Fibroblast of skin of left biceps (primary cell): Measurements from ENCODE around the gene PLEKHG4B.
A peak's percentile ranks its signal among the peaks of the same experiment; 100 is the strongest.
"Not testable (repeated sequence)": the region's sequence is repeated elsewhere in the genome, so short reads cannot be mapped to it uniquely, and the experiment has no call there.

Experiments used
- DNase-seq, 2 experiments: peaks; one replicate each; pipeline ENCODE4 v3.0.0-alpha.2; 2013; ENCODE audit warnings: low read depth in 2 of 2

PLEKHG4B gene

DNA sequence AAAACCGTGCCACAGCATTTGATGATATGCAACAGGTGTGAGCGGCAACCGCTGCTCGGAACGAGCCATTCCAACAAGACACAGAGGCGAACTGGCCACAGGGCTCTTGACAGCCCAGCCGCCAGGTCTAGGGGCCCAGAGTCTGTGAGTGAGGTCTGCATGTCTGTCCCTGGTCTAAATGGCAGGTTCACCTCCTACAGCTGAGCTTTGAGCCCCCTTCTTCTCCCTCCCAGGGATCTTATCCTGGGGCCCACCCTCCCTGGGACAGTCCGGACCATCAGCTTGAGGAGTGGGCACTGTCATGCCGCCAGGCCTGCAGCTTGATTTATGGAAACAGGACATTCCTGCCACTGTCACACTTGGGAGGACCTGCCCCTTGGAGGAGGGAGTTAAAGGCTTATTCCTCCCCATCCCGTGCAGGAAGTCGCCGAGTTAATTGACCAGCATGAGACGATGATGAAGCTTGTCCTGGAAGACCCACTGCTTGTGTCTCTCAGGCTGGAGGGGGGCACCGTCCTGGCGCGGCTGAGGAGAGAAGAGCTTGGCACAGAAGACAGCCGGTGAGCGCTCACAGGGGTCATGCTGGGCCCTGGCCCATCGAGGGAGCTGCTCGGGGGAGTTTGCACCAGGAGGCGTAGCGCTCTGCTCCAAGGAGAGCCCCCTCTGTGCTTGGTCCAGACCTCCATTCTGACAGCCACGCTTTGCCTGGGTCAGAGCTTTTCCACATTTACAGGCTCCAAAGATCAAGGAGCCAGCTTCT is 63.9 kb downstream of the PLEKHG4B start:
- DNase-seq: no peak

DNA sequence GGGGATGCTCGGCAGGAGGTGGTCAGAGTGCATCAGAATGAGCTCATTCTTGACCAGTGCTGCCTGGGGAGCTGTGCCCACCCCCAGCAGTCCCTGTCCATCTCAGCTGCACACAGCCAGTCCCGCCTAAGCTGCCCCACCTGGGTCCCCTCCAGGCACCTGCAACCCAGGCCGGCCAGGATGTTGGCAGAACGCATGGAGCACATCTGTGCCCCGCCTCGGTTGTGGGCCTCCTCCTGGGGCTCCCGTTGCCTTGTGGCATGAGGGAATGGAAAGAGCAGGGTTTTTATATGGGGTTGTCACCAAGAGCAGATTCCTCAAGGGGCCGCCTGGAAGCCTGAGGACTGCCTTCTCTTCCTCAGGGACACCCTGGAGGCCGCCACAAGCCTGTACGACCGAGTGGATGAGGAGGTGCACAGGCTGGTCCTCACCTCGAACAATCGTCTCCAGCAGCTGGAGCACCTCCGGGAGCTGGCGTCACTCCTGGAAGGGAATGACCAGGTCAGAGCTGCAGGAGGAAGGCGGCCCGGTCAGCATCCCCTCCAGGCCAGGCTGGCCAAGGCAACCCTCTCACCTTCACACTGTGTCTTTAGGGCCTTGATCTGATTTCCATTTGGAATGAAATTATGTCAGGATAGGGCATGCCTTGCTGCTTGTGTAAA is 64.6 kb downstream of the PLEKHG4B start:
- no peak for DNase-seq

DNA sequence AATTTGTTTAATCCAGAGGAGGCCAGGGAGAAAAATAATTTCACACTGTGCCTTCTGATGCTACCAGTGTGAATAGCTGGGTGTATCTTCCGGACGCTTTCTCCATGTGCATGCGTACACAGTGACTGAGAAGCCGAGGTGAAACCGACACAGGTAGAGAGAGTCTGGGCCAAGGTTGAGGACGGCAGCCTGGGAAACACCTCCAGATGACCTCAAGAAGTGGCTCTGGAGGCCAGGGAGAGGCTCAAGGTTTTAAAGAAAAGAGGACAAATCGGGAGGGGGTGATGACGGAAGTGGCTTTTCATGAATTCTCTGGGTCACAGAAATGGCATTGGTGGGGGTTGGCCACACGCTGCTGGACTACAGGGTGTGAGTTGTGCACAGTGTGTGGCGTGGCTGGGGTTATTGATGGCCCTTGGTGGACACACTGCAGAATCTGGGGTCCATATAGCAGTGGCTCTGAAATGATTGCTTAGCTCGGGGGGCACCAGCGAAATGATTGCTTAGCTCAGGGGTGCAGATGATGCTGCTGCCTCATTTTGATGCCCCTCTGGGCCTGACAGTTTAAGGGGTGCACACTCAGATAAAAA is 65.3 kb downstream of the PLEKHG4B start:
- no peak for DNase-seq

DNA sequence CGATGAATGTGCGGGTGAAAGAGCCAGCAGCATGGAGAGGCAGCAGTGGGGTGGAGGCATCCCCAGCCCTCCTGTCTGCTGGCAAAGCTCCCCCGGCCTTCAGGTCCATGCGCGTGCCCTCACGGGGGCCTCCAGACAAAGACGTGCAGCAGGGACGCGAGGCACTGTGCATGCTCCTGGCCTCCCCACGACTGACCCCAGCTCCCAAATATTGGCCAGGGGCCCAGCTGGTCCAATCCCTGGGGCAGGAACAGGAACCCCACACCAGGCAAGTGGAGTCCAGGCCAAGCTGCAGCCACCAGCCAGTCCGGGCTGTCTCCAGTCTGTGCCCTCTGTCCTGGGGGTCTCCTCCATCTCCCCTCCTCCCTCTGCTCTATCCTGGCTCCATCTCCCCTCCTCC is 65.8 kb downstream of the PLEKHG4B start:
- DNase-seq: no peak

DNA sequence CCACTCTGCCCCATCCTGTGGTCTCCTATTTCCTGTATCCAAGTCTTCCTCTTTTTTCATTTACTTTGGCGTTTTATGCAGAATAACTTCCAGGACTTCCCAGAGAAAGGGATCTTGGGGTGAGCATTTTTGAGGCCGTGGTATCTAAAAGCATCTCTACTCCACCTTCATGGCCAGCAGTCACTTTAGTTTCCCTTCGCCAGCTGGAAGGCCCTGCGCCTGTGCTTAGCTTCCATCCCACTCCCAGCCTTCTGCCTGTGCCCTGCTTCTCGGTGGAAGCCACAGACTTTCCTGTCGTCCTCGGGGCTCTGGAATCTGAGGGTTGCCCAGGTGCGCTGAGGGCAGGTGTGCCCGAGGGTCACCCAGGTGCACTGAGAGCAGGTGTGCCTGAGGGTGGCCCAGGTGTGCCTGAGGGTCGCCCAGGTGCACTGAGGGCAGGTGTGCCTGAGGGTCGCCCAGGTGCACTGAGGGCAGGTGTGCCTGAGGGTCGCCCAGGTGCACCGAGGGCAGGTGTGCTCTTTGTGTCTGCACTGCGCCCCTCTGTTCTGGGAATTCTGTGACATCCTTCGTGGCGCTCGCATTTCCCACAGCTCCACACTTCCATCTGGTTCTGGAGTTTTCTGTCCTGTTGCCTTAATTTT is 67.0 kb downstream of the PLEKHG4B start:
- DNase-seq: no peak

DNA sequence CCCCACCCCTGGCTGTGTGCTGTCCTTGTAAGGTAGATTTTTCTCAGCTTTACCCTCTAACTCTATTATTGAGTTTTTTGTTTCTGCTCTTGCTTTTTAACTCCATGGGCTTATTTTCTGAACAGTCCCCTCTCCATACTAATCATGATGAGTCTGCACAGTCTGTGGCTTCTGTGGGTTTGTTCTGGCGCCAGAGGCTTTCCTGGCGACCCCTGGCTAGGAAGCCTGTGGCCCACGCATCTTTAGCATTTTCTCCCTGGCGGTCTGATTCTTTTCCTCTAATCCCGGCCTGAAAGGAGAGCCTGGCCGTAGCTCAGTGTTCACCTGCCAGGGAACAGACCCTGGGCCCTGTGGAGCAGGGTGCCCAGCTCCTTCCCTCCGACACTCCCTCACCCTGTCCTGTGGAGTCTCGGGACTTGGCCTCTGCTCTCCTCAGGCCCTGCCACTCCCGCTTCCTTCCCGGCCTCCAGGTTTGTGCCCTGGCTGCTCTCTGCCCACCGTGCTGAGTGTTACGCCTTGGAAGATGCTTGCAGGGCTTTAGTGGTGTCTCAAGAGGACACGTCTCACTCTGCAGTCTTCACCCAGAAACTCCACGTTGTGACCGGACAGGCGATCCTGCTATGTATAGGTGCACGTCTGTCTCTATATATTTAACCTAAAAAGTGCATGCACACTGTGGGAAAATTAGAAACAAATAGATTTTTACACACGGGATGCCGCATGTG is 67.6 kb downstream of the PLEKHG4B start:
- peak; percentile 58 to 62 for DNase-seq

DNA sequence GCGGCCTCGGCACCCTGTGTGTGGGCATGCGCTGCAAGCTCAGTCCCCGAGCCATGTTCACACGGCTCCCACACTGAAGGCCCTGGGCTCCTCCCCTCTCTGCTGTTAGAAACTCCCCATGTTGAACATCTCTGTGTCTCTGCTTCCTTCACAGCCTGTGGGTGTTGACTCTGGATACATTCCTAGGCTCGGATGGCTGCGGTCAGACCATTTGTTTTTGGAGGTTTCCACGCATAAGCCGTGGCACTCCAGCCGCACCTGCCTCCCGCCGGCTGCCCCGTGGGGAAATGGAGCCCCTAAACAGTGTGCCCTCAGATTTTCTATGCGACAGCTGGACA is 68.2 kb downstream of the PLEKHG4B start:
- DNase-seq: no peak

DNA sequence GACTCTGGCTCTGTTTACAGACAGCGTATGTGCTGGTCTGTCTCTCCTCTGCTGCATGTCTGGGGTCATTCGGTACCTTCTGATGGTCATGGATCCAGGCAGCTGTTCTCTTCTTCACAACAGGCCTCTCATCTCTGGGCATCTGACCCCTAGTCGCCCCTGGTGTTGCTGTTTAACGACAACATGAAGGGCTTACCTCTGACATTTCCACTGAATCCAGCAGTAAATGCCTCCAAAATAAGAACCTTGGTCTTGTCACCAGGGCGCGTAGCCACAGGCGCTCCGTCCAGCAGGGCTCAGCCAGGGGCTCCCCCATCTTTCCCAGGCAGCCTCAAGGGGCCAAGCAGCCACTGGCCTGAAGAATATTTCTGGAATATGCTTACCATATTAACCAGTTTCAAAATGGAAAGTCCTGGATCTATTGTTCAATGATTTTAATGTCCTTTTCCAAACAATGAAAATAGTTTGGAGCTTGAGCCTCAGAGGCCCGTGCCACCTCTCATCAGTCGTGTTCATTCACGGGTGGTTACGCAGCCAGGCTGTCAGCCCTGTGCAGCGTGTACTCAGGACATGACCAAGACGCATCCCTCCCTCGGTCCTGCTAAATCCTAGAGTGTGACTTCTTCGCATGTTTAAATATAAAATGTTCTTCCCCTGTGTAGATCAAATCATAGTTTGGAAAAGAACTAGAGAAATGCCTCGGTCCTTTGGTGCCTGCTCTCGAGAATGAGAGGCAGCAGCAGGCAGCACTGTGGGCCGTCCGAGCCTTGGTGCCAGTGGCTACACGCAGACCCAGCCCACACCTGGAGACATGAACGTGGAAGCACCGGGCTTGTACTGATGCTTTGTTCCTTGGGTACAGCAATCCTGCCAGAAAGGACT is 69.2 kb downstream of the PLEKHG4B start:
- DNase-seq: no peak

DNA sequence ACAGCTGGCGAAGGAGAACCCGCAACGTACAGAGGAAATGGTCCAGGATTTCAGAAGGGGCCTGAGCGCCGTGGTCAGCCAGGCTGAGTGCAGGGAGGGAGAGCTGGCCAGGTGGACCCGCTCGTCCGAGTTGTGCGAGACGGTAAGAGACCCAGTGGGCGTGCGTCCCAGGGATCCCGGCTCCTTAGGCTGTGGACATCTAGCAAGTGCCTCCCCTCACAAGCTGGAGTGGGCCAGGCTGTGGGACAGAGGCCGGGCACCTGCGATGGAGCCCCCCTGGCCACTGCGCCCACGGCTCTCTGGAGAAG is 69.8 kb downstream of the PLEKHG4B start:
- DNase-seq: no peak

DNA sequence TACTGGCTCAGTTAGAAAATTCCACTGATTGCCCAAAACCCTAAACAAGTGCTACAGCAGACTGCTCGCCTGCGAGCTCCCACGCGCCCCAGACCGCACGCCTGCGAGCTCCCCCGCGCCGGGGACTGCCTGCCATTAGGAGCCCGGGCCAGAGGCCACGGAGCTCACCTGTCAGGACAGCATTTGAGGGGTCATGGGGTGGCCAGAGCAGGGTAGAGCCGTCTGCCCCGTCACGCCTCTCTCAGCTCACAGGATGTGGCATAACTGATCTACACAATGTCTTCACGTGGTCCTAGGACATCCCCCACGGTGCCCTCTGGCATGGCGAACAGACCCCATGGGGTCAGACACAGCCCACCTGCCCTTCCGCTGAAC is 70.2 kb downstream of the PLEKHG4B start:
- no peak for DNase-seq

DNA sequence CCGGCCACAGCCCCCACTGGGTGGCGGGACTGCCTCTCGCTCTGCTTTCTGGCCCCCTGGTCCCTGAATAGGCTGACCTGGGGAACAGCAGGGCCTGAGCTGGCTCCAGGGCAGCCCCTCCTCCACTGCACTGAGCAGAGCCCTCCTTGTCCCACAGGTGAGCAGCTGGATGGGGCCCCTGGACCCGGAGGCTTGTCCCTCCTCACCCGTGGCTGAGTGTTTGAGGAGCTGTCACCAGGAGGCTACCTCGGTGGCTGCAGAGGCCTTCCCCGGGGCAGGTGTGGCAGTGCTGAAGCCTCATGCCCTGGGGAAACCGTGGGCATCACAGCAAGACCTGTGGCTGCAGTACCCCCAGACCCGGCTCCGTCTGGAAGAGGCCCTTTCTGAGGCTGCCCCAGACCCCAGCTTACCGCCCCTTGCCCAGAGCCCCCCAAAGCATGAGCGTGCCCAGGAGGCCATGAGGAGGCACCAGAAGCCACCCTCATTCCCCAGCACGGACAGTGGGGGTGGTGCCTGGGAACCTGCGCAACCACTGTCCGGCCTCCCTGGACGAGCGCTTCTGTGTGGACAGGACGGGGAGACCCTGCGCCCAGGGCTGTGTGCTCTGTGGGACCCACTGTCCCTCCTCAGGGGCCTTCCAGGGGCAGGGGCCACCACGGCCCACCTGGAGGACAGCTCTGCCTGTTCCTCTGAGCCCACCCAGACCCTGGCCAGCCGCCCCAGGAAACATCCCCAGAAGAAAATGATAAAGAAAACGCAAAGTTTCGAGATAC is 70.8 kb downstream of the PLEKHG4B start:
- no peak for DNase-seq

DNA sequence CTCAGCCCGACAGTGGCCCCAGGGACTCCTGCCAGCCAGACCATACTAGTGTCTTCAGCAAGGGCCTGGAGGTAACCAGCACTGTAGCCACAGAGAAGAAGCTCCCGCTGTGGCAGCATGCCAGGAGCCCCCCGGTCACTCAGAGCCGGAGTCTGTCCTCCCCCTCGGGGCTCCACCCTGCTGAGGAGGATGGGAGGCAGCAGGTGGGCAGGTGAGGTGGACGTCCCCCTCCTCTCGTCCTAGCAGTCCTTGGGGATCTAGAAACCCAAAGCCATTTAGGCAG is 71.3 kb downstream of the PLEKHG4B start:
- no peak for DNase-seq

DNA sequence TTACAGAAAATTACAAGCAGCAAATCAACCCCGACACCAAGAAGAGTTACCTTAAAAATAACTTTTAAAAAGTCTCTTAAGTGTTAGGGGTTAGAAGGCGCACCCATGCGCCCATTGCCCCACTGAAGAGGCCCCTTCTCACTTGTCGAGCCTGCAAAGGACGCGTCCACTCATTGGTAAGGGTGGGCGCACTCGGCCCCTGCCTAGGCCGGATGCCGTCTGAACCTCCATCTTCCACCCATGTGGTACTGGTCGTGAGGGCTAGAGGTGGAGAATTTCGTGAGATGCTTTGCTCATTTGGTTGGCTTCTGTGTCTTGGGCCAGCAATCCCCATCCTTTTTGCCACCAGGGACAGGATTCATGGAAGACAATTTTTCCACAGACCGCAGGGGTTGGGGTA is 71.9 kb downstream of the PLEKHG4B start:
- DNase-seq: no peak

DNA sequence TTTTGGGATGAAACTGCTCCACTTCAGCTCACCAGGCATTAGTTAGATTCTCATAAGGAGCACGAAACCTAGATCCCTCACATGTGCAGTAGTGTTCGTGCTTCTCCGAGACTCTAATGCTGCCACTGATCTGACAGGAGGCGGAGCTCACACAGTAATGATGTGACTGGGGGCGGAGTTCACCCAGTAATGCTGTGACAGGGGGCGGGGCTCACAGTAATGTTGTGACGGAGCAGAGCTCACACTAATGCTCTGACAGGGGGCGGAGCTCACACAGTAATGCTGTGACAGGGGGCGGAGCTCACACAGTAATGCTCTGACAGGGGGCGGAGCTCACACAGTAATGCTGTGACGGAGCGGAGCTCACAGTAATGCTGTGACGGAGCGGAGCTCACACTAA is 72.3 kb downstream of the PLEKHG4B start:
- no peak for DNase-seq

DNA sequence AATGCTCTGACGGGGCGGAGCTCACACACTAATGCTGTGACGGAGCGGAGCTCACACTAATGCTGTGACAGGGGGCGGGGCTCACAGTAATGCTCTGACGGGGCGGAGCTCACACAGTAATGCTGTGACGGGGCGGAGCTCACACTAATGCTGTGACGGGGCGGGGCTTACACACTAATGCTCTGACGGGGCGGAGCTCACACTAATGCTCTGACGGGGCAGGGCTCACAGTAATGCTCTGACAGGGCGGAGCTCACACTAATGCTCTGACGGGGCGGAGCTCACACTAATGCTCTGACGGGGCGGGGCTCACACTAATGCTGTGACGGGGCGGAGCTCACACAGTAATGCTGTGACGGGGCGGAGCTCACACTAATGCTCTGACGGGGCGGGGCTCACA is 72.8 kb downstream of the PLEKHG4B start:
- DNase-seq: not testable (repeated sequence)

DNA sequence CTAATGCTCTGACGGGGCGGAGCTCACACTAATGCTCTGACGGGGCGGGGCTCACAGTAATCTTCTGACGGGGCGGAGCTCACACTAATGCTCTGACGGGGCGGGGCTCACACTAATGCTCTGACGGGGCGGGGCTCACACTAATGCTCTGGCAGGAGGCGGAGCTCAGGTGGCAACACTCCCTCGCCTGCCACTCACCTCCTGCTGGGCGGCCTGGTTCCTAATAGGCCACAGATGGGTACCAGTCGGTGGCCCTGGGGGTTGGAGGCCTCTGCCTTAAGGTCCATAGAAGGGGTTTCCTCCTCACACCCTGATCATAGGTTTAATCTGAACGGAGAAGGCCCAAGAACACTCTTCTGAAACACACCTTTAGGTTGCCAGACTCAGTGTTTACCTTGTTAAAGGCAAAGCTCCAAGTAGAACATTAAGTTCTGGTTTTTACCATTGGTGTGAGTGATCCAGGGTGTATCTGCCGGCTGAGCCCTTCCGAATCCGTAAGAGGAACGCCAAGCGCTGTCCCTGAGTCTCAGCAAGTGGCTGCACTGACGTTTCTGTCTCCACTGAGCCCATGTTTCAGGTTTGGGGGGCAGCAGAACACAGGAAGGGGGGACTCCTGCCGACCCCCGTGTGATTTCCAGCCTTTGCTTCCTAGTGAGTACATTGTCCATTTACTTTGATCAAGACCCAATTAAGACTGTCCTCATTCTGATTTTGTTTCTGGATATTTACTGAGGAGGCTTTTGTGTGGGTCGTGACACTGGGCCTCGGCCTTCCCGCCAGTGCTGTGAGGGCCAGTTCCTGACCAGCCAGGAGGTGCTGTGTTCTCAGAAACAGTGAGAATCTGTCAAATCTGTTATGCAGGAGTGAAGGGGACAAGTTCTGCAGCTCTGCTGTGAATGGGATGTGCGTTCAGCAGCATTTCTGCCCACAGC is 74.7 kb downstream of the PLEKHG4B start:
- DNase-seq: no peak

DNA sequence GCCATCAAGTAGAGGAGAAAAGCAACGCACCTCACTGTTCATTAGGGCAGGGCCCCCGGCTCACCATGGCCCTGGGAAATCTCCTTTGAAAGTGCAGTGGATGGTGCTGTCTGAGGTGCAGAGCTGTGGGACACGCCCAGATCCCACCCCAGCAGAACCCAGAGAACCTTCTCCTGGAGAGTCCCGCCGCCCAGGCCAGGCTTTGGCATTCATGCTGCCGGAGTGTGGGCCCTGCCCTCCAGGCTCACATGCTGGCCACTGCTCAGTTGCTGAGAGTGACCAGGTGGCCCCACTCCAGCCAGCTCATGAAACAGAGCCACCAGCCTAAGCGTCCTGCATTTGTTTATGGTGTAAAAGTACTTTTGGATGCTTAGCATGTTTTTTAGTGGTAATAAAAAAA is 75.5 kb downstream of the PLEKHG4B start:
- no peak for DNase-seq

DNA sequence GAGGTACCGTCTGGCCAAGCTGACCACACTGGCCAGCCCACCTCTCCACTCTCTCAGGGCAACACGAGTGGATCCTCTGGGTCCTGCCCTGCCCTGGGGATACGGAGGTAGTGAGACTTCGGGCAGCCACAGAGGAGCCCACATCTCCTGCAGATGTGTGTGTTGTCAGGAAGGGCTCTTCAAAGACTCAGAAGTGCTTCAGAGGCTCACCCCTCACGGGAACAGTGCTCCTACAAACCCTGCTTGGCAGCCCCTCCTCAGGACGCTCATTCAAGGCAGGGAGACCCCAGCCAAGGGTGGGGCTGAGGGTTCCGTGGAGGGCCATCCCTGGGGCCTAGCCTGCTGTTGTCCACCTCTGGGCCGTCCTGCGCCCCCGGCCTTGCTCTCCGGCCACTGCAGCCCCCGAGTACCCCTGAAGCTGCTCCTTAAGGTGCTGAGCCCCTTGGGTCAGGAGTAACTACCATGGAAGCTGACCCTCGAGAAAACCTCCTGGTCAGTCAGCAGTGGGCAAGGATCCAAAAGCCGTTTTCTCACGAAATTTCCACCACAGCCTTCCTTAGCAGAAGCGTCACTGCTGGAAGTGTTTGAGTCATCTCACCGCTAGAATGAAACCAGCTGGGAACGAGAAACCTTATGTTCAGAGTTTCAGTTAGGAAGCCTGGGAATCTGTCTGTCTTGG is 76.2 kb downstream of the PLEKHG4B start:
- peak; percentile 80 to 86 for DNase-seq

DNA sequence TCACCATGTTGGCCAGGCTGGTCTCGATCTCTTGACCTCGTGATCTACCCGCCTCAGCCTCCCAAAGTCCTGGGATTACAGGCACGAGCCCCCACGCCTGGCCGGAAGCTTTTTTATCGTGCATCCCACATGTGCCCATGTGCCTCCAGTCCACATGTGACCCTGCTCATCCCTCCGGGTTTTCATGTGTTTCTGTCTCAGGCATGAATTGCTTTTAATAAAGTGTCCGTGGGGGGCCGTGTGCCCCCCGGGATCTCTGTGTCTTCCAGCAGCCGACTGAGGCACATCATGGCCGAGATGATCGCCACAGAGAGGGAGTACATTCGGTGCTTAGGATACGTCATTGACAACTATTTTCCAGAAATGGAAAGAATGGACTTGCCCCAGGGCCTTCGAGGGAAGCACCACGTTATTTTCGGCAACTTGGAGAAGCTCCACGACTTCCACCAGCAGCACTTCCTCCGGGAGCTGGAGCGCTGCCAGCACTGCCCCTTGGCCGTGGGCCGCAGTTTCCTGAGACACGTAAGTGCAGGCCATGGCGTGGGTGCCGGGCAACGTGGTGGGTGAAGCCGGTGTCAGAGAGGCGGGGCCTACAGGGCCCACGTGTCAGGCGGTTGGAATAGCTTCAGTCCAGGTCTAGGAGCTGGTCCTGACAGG is 77.2 kb downstream of the PLEKHG4B start:
- no peak for DNase-seq
